Measurements from ENCODE around the gene ANKFY1.

DNA sequence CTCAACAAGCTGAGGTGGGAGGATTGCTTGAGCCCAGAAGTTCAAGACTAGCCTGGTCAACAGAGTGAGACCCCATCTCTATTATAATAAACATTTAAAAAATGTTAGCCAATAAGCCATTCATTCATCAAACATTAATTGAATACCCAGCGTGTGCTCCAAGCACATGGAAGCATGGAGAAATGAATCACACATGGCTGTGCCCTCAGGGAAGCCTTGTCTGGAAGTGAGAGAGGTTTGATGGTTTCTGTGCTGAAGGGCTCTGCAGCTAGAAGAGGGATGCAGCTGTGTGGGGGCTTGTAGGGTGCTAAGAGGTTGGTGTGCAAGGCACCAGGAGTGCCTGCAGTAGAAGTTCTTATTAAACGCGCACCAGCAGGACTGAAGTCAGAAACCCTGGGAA is 109.6 kb downstream of the ANKFY1 start:
- TF ChIP-seq, protein P1, sequence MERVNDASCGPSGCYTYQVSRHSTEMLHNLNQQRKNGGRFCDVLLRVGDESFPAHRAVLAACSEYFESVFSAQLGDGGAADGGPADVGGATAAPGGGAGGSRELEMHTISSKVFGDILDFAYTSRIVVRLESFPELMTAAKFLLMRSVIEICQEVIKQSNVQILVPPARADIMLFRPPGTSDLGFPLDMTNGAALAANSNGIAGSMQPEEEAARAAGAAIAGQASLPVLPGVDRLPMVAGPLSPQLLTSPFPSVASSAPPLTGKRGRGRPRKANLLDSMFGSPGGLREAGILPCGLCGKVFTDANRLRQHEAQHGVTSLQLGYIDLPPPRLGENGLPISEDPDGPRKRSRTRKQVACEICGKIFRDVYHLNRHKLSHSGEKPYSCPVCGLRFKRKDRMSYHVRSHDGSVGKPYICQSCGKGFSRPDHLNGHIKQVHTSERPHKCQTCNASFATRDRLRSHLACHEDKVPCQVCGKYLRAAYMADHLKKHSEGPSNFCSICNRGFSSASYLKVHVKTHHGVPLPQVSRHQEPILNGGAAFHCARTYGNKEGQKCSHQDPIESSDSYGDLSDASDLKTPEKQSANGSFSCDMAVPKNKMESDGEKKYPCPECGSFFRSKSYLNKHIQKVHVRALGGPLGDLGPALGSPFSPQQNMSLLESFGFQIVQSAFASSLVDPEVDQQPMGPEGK (CRISPR knock-in tag; IDR thresholded peaks at IDR 0.05; ENCODE audit: borderline replicate concordance): no peak
- no peak for TF ChIP-seq ESRRG (CRISPR knock-in tag; IDR thresholded peaks at IDR 0.05)
- TF ChIP-seq OSR1 (CRISPR knock-in tag; IDR thresholded peaks at IDR 0.05): no peak
- TF ChIP-seq, protein P2, sequence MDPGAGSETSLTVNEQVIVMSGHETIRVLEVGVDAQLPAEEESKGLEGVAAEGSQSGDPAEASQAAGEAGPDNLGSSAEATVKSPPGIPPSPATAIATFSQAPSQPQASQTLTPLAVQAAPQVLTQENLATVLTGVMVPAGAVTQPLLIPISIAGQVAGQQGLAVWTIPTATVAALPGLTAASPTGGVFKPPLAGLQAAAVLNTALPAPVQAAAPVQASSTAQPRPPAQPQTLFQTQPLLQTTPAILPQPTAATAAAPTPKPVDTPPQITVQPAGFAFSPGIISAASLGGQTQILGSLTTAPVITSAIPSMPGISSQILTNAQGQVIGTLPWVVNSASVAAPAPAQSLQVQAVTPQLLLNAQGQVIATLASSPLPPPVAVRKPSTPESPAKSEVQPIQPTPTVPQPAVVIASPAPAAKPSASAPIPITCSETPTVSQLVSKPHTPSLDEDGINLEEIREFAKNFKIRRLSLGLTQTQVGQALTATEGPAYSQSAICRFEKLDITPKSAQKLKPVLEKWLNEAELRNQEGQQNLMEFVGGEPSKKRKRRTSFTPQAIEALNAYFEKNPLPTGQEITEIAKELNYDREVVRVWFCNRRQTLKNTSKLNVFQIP (CRISPR knock-in tag; IDR thresholded peaks at IDR 0.05; ENCODE audit: borderline replicate concordance, low read depth): no peak
- no peak for TF ChIP-seq BACH2 (CRISPR knock-in tag; IDR thresholded peaks at IDR 0.05; ENCODE audit: borderline replicate concordance)
- TF ChIP-seq, protein P3, sequence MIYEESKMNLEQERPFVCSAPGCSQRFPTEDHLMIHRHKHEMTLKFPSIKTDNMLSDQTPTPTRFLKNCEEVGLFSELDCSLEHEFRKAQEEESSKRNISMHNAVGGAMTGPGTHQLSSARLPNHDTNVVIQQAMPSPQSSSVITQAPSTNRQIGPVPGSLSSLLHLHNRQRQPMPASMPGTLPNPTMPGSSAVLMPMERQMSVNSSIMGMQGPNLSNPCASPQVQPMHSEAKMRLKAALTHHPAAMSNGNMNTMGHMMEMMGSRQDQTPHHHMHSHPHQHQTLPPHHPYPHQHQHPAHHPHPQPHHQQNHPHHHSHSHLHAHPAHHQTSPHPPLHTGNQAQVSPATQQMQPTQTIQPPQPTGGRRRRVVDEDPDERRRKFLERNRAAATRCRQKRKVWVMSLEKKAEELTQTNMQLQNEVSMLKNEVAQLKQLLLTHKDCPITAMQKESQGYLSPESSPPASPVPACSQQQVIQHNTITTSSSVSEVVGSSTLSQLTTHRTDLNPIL (CRISPR knock-in tag; IDR thresholded peaks at IDR 0.05; ENCODE audit: low read depth): no peak
- no peak for TF ChIP-seq ZFP30 (CRISPR knock-in tag; IDR thresholded peaks at IDR 0.05)
- TF ChIP-seq, protein P4, sequence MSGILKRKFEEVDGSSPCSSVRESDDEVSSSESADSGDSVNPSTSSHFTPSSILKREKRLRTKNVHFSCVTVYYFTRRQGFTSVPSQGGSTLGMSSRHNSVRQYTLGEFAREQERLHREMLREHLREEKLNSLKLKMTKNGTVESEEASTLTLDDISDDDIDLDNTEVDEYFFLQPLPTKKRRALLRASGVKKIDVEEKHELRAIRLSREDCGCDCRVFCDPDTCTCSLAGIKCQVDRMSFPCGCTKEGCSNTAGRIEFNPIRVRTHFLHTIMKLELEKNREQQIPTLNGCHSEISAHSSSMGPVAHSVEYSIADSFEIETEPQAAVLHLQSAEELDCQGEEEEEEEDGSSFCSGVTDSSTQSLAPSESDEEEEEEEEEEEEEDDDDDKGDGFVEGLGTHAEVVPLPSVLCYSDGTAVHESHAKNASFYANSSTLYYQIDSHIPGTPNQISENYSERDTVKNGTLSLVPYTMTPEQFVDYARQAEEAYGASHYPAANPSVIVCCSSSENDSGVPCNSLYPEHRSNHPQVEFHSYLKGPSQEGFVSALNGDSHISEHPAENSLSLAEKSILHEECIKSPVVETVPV (CRISPR knock-in tag; IDR thresholded peaks at IDR 0.05): no peak

Measured in SK-N-SH treated with all-trans-retinoic acid at 6 μM for 48 hours (cell line).